Fibroblast of peridontal ligament (primary cell): ENCODE data around the gene ANKRD52.
A peak's percentile ranks its signal among the peaks of the same experiment; 100 is the strongest.

Experiments used
- DNase-seq: peaks from one replicate; pipeline ENCODE4 v3.0.0-alpha.2; 2010; ENCODE audit errors: extremely low read depth

Gene ANKRD52

GRCh38 chr12:56208006-56208405 lies 50.2 kb downstream of the ANKRD52 start:
- DNase-seq = no peak

GRCh38 chr12:56206452-56207166 lies 51.6 kb downstream of the ANKRD52 start:
- DNase-seq = peak; percentile 62

GRCh38 chr12:56205445-56205844 lies 52.7 kb downstream of the ANKRD52 start:
- no peak for DNase-seq

GRCh38 chr12:56204275-56204674 lies 53.9 kb downstream of the ANKRD52 start:
- DNase-seq = no peak

GRCh38 chr12:56202838-56203237 lies 55.3 kb downstream of the ANKRD52 start:
- no peak for DNase-seq

- DNase-seq = no peak
Observed at GRCh38 chr12:56202366-56202765, 55.8 kb downstream of the ANKRD52 start.

GRCh38 chr12:56198836-56199235 lies 59.3 kb downstream of the ANKRD52 start:
- DNase-seq = peak; percentile 27

GRCh38 chr12:56197921-56198635 lies 60.1 kb downstream of the ANKRD52 start:
- DNase-seq = no peak

- peak; percentile 78 for DNase-seq
Observed at GRCh38 chr12:56196818-56197550, 61.2 kb downstream of the ANKRD52 start.

- peak; percentile 93 for DNase-seq
Observed at GRCh38 chr12:56193025-56193578, 65.1 kb downstream of the ANKRD52 start.

GRCh38 chr12:56192582-56192981 lies 65.6 kb downstream of the ANKRD52 start:
- DNase-seq = no peak

GRCh38 chr12:56190695-56191155 lies 67.5 kb downstream of the ANKRD52 start:
- peak; percentile 40 for DNase-seq

- peak; percentile 86 for DNase-seq
Observed at GRCh38 chr12:56189918-56190694, 68.1 kb downstream of the ANKRD52 start.

- peak; percentile 80 for DNase-seq
Observed at GRCh38 chr12:56189099-56189917, 68.9 kb downstream of the ANKRD52 start, which contains the start of gene SMARCC2. TSS of gene SMARCC2 (minus strand) at chr12:56189483. CDS start at chr12:56189461, 22 bp downstream.

- no peak for DNase-seq
Observed at GRCh38 chr12:56188778-56189098, 69.4 kb downstream of the ANKRD52 start.

- DNase-seq = no peak
Observed at GRCh38 chr12:56188131-56188777, 69.9 kb downstream of the ANKRD52 start.
